ENCODE data around the gene USP48. TPM values are rescaled to one million over a fixed set of nuclear protein-coding genes. Genes with fewer than 3 reads are reported as not detected.

USP48 gene
- total and polyA plus RNA-seq, 5 donors from 2014 or later = 31.3 to 126 (median 39.2) TPM

DNA sequence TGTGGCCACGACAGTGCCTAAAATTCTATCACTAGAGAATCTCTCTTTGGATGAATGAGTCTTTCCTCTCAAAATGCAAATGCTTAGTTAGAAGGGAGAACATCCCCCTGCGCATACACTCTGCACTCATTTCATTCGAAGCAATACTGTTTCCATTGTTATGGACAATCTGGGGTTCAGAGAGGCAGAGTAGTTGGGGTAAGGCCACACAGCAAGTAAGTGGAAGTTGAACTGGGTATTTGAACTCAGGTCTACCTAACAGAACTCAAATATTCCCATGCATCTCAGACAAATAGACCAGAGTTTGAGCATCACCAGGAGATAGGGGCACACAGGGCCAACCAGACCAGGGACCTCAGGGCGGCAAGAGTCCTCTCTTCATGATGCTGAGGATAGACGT lies 139.3 kb downstream of the USP48 start:
- ATAC-seq (ENCODE audit: low read depth in 2 of 2) = no peak

DNA sequence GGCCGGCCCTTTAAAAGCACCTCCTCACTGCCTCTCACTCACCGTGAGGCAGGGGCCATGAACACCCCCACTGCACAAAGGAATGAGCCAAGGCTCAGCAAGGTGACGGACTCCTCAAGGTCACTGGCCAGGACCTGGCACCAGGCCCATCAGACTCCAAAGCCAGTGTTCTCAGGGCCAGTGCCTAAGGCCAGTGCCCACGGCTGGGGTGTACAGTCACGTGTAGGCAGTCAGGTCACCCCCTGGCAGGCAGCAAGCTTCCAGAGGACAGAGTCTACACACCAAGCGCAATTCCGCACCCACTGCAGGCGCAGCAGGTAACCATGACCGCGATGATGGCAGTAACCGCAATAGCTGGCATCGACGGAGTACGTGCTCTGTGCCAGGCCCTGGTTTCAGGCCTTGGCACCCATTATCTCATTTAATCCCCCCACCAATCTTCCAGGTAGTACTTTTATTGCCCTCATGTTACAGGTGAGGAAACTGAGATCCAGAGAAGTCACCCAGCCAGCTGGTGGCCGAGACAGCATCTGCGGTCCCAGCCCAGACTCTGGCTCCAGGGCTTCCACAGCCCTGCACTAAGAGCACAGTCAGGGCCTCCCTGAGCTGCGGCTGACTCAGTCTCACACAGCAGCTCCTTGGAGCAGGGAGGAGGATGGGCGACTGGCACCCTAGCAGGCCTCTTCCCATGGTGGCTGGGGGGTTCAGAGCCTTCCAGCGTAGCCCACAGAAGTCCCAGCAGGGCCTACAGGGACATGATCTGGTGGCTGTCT lies 140.8 kb downstream of the USP48 start:
- H3K27ac ChIP-seq (ENCODE audit: insufficient read depth, low read length, poor library complexity, severe bottlenecking) = no peak overlapping the region
- no peaks in the 10 kb centered on the region for H3K9me3 ChIP-seq (ENCODE audit: control insufficient read depth in 2 of 2, low read length in 2 of 2)
- H3K4me1 Mint-ChIP-seq = no peaks in the 10 kb centered on the region
- no peak overlapping the region for H3K4me3 Mint-ChIP-seq
- H3K27me3 Mint-ChIP-seq = peaks cover 17% of the 10 kb centered on the region
- no peaks in the 10 kb centered on the region for H3K4me1 ChIP-seq (ENCODE audit: control insufficient read depth, insufficient read depth, low read length, poor library complexity, severe bottlenecking)
- no peaks in the 10 kb centered on the region for H3K36me3 ChIP-seq (ENCODE audit: control insufficient read depth, insufficient read depth, low read length)
- no peaks in the 10 kb centered on the region for H3K36me3 Mint-ChIP-seq
- no peak overlapping the region for H3K4me3 ChIP-seq (ENCODE audit: low read depth, low read length)
- H3K27me3 ChIP-seq (ENCODE audit: control insufficient read depth, insufficient read depth, low read length) = no peaks in the 10 kb centered on the region
- peaks cover 0 to 1% (median 0%) of the 10 kb centered on the region in 7 donors for H3K9me3 Mint-ChIP-seq
- no peak overlapping the region for H3K27ac Mint-ChIP-seq
- DNase-seq = no peak
- no peak for ATAC-seq (ENCODE audit: low read depth in 2 of 2)

More for the DNA sequence above, 139.3 kb downstream of the USP48 start:
- Histone ChIP-seq H3K27ac (ENCODE audit: insufficient read depth, low read length, poor library complexity, severe bottlenecking) (no peak overlapping the region), H3K4me1 (ENCODE audit: control insufficient read depth, insufficient read depth, low read length, poor library complexity, severe bottlenecking) (no peaks in the 10 kb centered on the region), H3K4me3 (ENCODE audit: low read depth, low read length) (no peak overlapping the region), H3K27me3 (ENCODE audit: control insufficient read depth, insufficient read depth, low read length) (no peaks in the 10 kb centered on the region), H3K9me3 (ENCODE audit: control insufficient read depth in 2 of 2, low read length in 2 of 2) (no peaks in the 10 kb centered on the region), H3K36me3 (ENCODE audit: control insufficient read depth, insufficient read depth, low read length) (no peaks in the 10 kb centered on the region)
- H3K4me3 Mint-ChIP-seq = no peak overlapping the region
- peaks cover 0 to 1% (median 0%) of the 10 kb centered on the region in 7 donors for H3K9me3 Mint-ChIP-seq
- H3K27ac Mint-ChIP-seq = no peak overlapping the region
- no peaks in the 10 kb centered on the region for H3K36me3 Mint-ChIP-seq
- DNase-seq = no peak
- H3K27me3 Mint-ChIP-seq = peaks cover 17% of the 10 kb centered on the region
- H3K4me1 Mint-ChIP-seq = no peaks in the 10 kb centered on the region

- Histone ChIP-seq H3K36me3 (ENCODE audit: control insufficient read depth, insufficient read depth, low read length) (no peaks in the 10 kb centered on the region), H3K27ac (ENCODE audit: insufficient read depth, low read length, poor library complexity, severe bottlenecking) (no peak overlapping the region), H3K4me1 (ENCODE audit: control insufficient read depth, insufficient read depth, low read length, poor library complexity, severe bottlenecking) (no peaks in the 10 kb centered on the region), H3K9me3 (ENCODE audit: control insufficient read depth in 2 of 2, low read length in 2 of 2) (no peaks in the 10 kb centered on the region), H3K27me3 (ENCODE audit: control insufficient read depth, insufficient read depth, low read length) (no peaks in the 10 kb centered on the region), H3K4me3 (ENCODE audit: low read depth, low read length) (no peak overlapping the region)
- Mint-ChIP-seq H3K27me3 (peaks cover 17% of the 10 kb centered on the region), H3K4me3 (no peak overlapping the region), H3K9me3 (peaks cover 0 to 1% (median 0%) of the 10 kb centered on the region in 7 donors), H3K27ac (no peak overlapping the region), H3K4me1 (no peaks in the 10 kb centered on the region), H3K36me3 (no peaks in the 10 kb centered on the region)
- DNase-seq (no peak), ATAC-seq (ENCODE audit: low read depth in 2 of 2) (no peak)
These were observed 141.4 kb downstream of the USP48 start for GRCh38 chr1:21641537-21641936.

DNA sequence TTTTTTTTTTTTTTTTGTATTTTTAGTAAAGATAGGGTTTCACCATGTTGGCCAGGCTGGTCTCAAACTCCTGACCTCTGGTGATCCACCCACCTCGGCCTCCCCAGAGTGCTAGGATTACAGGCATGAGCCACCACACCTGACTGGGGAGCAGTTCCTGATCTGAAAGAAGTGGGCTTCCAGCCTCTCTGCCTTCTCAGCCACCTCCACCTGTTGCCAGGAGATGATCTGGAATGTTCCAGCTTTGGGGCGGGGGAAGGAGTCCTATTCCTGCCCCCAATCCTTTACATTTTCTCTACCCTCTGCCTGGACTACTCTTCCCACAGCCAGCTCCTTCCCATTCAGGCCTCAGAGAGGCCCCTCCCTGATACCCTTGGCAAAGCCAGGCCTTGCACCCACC lies 141.9 kb downstream of the USP48 start:
- Histone ChIP-seq H3K27ac (ENCODE audit: insufficient read depth, low read length, poor library complexity, severe bottlenecking) (no peak overlapping the region), H3K27me3 (ENCODE audit: control insufficient read depth, insufficient read depth, low read length) (no peaks in the 10 kb centered on the region), H3K4me1 (ENCODE audit: control insufficient read depth, insufficient read depth, low read length, poor library complexity, severe bottlenecking) (no peaks in the 10 kb centered on the region), H3K4me3 (ENCODE audit: low read depth, low read length) (no peak overlapping the region), H3K36me3 (ENCODE audit: control insufficient read depth, insufficient read depth, low read length) (no peaks in the 10 kb centered on the region), H3K9me3 (ENCODE audit: control insufficient read depth in 2 of 2, low read length in 2 of 2) (no peaks in the 10 kb centered on the region)
- ATAC-seq (ENCODE audit: low read depth in 2 of 2) (no peak), DNase-seq (no peak)
- Mint-ChIP-seq H3K4me1 (no peaks in the 10 kb centered on the region), H3K27ac (no peak overlapping the region), H3K4me3 (no peak overlapping the region), H3K27me3 (peaks cover 17% of the 10 kb centered on the region), H3K36me3 (no peaks in the 10 kb centered on the region), H3K9me3 (no peaks in the 10 kb centered on the region)

DNA sequence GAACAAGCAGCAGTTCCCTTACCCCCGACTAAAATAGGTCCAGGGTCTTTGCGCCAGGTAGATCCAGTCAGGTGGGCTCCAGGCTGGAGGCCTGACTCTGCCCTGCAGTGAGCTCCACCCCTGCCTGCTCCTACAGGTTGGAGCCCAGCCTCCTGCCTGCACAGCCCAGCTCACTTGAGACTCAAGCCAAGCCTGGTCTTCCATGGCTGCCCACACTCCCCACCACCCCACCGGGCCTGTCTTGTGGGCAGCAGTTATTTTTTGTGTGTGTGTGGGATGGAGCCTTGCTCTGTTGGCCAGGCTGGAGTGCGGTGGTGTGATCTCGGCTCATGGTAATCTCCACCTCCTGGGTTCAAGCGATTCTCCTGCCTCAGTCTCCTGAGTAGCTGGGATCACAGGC lies 142.3 kb downstream of the USP48 start:
- DNase-seq (no peak), ATAC-seq (ENCODE audit: low read depth in 2 of 2) (no peak)
- Histone ChIP-seq H3K9me3 (ENCODE audit: control insufficient read depth in 2 of 2, low read length in 2 of 2) (no peaks in the 10 kb centered on the region), H3K27ac (ENCODE audit: insufficient read depth, low read length, poor library complexity, severe bottlenecking) (no peak overlapping the region), H3K36me3 (ENCODE audit: control insufficient read depth, insufficient read depth, low read length) (no peaks in the 10 kb centered on the region), H3K27me3 (ENCODE audit: control insufficient read depth, insufficient read depth, low read length) (no peaks in the 10 kb centered on the region), H3K4me3 (ENCODE audit: low read depth, low read length) (no peak overlapping the region), H3K4me1 (ENCODE audit: control insufficient read depth, insufficient read depth, low read length, poor library complexity, severe bottlenecking) (no peaks in the 10 kb centered on the region)
- H3K4me1 Mint-ChIP-seq = no peaks in the 10 kb centered on the region
- H3K27me3 Mint-ChIP-seq = peaks cover 15% of the 10 kb centered on the region
- no peak overlapping the region for H3K27ac Mint-ChIP-seq
- H3K4me3 Mint-ChIP-seq = no peak overlapping the region
- no peaks in the 10 kb centered on the region for H3K36me3 Mint-ChIP-seq
- no peaks in the 10 kb centered on the region for H3K9me3 Mint-ChIP-seq

DNA sequence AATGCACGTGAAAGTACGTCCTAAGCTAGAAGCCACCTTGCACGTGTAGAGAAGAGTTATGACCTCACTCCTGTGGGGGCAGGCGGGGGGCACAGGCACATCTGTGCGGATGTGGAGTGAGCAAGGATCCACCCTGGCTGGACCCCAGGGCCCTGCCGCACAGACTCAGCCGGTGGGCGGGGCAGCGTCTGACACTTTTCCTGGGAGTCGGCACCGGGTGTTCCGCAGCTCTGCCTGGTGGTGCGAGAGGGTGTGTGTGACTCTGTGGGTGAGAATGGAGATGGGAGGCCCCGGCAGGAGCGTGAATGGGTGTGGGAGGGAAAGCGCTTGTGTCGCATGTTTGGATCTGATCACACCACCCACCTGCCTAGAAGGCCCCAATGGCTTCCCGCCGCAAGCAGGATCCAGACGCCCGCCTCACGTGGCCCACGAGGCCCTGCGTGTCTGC lies 143.3 kb downstream of the USP48 start:
- no peaks in the 10 kb centered on the region for H3K4me1 Mint-ChIP-seq

DNA sequence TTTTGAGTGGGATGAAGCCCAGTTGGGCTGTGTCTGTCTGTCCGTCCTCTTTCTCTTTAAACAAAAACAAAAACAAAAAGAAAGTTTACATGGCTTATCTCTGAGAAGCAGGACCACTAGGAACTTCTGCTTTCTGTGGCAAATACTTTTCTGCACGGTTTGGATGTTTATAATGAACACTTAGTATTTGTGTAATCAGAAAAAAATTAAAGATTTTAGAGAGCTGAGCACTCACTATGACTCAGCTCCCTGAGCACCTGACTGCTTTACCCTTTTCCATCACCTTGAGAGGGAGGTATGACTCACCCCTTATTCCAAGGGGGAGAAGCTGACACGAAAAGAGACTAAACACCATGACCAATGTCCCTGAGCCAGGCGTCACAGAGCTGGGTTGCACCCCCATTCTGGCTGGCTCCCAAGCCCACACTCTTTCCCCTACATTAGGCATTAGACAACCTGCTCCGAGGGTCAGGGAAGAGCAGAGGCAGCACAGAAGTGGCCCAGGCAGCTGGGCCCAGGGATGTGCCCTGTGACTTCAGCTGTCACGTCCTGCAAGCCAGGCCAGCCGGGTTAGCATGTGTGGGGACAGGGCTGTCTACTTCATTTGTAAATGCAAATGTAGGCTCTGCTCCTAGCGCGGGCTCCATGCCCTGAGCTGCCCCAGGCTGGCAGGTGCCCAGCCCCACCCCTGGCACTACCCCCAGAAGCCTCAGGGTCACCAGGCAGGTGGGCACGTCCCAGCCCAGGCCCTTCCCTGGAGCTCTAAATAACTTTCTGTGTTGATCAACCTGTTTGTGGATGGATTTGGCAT lies 144.2 kb downstream of the USP48 start:
- no peak overlapping the region for H3K4me3 ChIP-seq (ENCODE audit: low read depth, low read length)
- H3K36me3 ChIP-seq (ENCODE audit: control insufficient read depth, insufficient read depth, low read length) = no peaks in the 10 kb centered on the region
- H3K27me3 Mint-ChIP-seq = peaks cover 14% of the 10 kb centered on the region
- H3K27ac ChIP-seq (ENCODE audit: insufficient read depth, low read length, poor library complexity, severe bottlenecking) = no peak overlapping the region
- H3K27ac Mint-ChIP-seq = no peak overlapping the region
- no peaks in the 10 kb centered on the region for H3K9me3 Mint-ChIP-seq
- no peaks in the 10 kb centered on the region for H3K27me3 ChIP-seq (ENCODE audit: control insufficient read depth, insufficient read depth, low read length)
- no peaks in the 10 kb centered on the region for H3K9me3 ChIP-seq (ENCODE audit: control insufficient read depth in 2 of 2, low read length in 2 of 2)
- no peak overlapping the region for H3K4me3 Mint-ChIP-seq
- no peaks in the 10 kb centered on the region for H3K4me1 Mint-ChIP-seq
- ATAC-seq (ENCODE audit: low read depth in 2 of 2) (no peak), DNase-seq (no peak)
- H3K36me3 Mint-ChIP-seq = no peaks in the 10 kb centered on the region
- no peaks in the 10 kb centered on the region for H3K4me1 ChIP-seq (ENCODE audit: control insufficient read depth, insufficient read depth, low read length, poor library complexity, severe bottlenecking)

More for the DNA sequence above, 143.3 kb downstream of the USP48 start:
- no peaks in the 10 kb centered on the region for H3K27me3 ChIP-seq (ENCODE audit: control insufficient read depth, insufficient read depth, low read length)
- H3K27me3 Mint-ChIP-seq = peaks cover 19% of the 10 kb centered on the region
- no peaks in the 10 kb centered on the region for H3K9me3 Mint-ChIP-seq
- H3K36me3 Mint-ChIP-seq = no peaks in the 10 kb centered on the region
- no peak overlapping the region for H3K27ac Mint-ChIP-seq
- no peak overlapping the region for H3K4me3 ChIP-seq (ENCODE audit: low read depth, low read length)
- no peak overlapping the region for H3K27ac ChIP-seq (ENCODE audit: insufficient read depth, low read length, poor library complexity, severe bottlenecking)
- DNase-seq (no peak), ATAC-seq (ENCODE audit: low read depth in 2 of 2) (no peak)
- H3K9me3 ChIP-seq (ENCODE audit: control insufficient read depth in 2 of 2, low read length in 2 of 2) = no peaks in the 10 kb centered on the region
- no peaks in the 10 kb centered on the region for H3K4me1 ChIP-seq (ENCODE audit: control insufficient read depth, insufficient read depth, low read length, poor library complexity, severe bottlenecking)
- H3K36me3 ChIP-seq (ENCODE audit: control insufficient read depth, insufficient read depth, low read length) = no peaks in the 10 kb centered on the region
- no peak overlapping the region for H3K4me3 Mint-ChIP-seq
